CD1c-positive myeloid dendritic cell (primary cell): Measurements from ENCODE around the gene ACADL.

Experiments used
- DNase-seq: peaks from one replicate; pipeline ENCODE4 v3.0.0-alpha.2; 2016; ENCODE audit errors: extremely low spot score

ACADL gene

GRCh38 chr2:210170446-210171303 lies 54.6 kb downstream of the ACADL start:
- DNase-seq: peak; percentile 99

GRCh38 chr2:210170196-210170445 lies 55.1 kb downstream of the ACADL start:
- no peak for DNase-seq

- peak; percentile 81 for DNase-seq
These were observed 55.6 kb downstream of the ACADL start for GRCh38 chr2:210169516-210170195.

GRCh38 chr2:210167227-210167626 lies 58.0 kb downstream of the ACADL start:
- no peak for DNase-seq

GRCh38 chr2:210162466-210163124 lies 62.7 kb downstream of the ACADL start:
- DNase-seq: no peak

GRCh38 chr2:210159059-210159458 lies 66.2 kb downstream of the ACADL start:
- DNase-seq: no peak

GRCh38 chr2:210158236-210158635 lies 67.0 kb downstream of the ACADL start:
- no peak for DNase-seq

GRCh38 chr2:210157526-210157925 lies 67.7 kb downstream of the ACADL start:
- DNase-seq: no peak

GRCh38 chr2:210147614-210148013 lies 77.6 kb downstream of the ACADL start:
- DNase-seq: no peak
